Activated CD8-positive, alpha-beta memory T cell treated with anti-CD3 and anti-CD28 coated beads for 1 hour (primary cell): ENCODE results near the gene PCBD1.

Experiments used
- DNase-seq, 2 donors: peaks; one replicate each; pipeline ENCODE4 v3.0.0-alpha.2; 2020; ENCODE audit warnings: low read depth in 1 of 2; ENCODE audit errors: extremely low read depth in 1 of 2

PCBD1 gene

GRCh38 chr10:70918851-70919530, 30.6 kb upstream of the PCBD1 start:
- DNase-seq: no peak

GRCh38 chr10:70917635-70918034, 29.3 kb upstream of the PCBD1 start:
- DNase-seq: no peak

GRCh38 chr10:70917226-70917625, 28.9 kb upstream of the PCBD1 start:
- no peak for DNase-seq

- DNase-seq: no peak
Observed at GRCh38 chr10:70916241-70916640, 27.9 kb upstream of the PCBD1 start.

- no peak for DNase-seq
Observed at GRCh38 chr10:70915806-70916205, 27.4 kb upstream of the PCBD1 start.

GRCh38 chr10:70915206-70915605, 26.8 kb upstream of the PCBD1 start:
- no peak for DNase-seq

GRCh38 chr10:70914316-70914864, 26.0 kb upstream of the PCBD1 start:
- DNase-seq: no peak

- no peak for DNase-seq
Observed at GRCh38 chr10:70913893-70914240, 25.5 kb upstream of the PCBD1 start.

GRCh38 chr10:70913191-70913892, 25.0 kb upstream of the PCBD1 start:
- DNase-seq: no peak

GRCh38 chr10:70912556-70912955, 24.2 kb upstream of the PCBD1 start:
- DNase-seq: no peak

- DNase-seq: no peak
Observed at GRCh38 chr10:70911386-70911785, 23.0 kb upstream of the PCBD1 start.

- no peak for DNase-seq
Observed at GRCh38 chr10:70910486-70911341, 22.3 kb upstream of the PCBD1 start.

- no peak for DNase-seq
Observed at GRCh38 chr10:70909326-70909935, 21.1 kb upstream of the PCBD1 start.

GRCh38 chr10:70908406-70909296, 20.3 kb upstream of the PCBD1 start:
- no peak for DNase-seq

GRCh38 chr10:70907637-70908405, 19.5 kb upstream of the PCBD1 start:
- DNase-seq: no peak

GRCh38 chr10:70906953-70907636, 18.7 kb upstream of the PCBD1 start:
- DNase-seq: no peak

- DNase-seq: no peak
Observed at GRCh38 chr10:70906031-70906783, 17.8 kb upstream of the PCBD1 start.
